ENCODE data around the gene PRR23E. TPM values are rescaled to one million over a fixed set of nuclear protein-coding genes. Genes with fewer than 3 reads are reported as not detected.

Gene PRR23E
- total and polyA plus RNA-seq, 12 donors, result not detected

DNA sequence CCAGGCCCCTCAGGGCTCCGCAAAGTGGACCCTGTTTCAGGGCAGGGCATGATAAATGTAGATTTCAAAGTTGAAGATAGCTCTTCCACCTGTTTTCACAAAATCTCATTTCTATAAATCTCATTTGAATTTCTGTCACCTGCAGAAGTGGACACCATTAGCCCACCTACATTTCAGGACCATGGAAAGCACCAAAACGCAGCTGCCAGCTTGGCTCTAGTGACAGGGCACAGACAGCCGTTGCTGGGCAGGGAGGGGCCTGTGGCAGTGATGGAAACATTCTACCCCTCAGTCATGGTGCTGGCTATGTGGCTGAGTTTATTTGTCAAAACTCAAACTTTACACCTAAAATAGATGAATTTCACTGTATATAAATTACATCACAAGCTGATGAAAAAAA, 40.4 kb downstream of the PRR23E start:
- H3K27ac ChIP-seq, result no peak overlapping the region
- no peak for DNase-seq
- intact Hi-C loops (cut with DNase I), result no loop called here
- H3K36me3 ChIP-seq (replicated peaks in 1 of 2), result no peaks in the 10 kb centered on the region
- H3K4me3 ChIP-seq, result no peak overlapping the region
- H3K9me3 ChIP-seq (replicated peaks in 1 of 3), result no peaks in the 10 kb centered on the region
- 34 to 45% (median 40%) methylated on average over 3 of the region's 3 CpGs for WGBS, 4 donors
- H3K4me1 ChIP-seq (replicated peaks in 1 of 2), result no peaks in the 10 kb centered on the region
- TF ChIP-seq POLR2A (IDR thresholded peaks at IDR 0.05) (no peak), CTCF (IDR thresholded peaks at IDR 0.05) (no peak)
- no peaks in the 10 kb centered on the region for H3K27me3 ChIP-seq

DNA sequence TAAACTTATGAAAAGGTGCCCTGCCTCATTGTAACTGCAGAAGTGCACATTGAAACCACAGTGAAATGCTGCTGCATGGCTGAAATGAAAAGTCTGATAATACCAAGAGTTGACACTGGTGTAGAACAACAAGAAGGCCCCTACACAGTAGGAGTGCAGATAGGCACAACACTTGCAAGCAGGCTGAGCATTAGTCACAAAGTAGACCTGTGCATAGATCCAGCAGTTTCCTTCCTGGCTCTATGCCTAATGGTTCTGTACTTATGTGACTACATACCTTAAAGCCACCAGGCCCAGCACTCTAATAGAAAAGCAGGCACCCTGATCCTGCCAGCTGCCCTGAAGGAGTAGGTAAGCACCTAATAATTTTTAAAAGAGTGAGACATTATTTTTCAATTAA, 41.8 kb downstream of the PRR23E start:
- H3K9me3 ChIP-seq (replicated peaks in 1 of 3), result no peaks in the 10 kb centered on the region
- H3K27ac ChIP-seq, result no peak overlapping the region
- H3K27me3 ChIP-seq, result no peaks in the 10 kb centered on the region
- no peak for DNase-seq
- no peaks in the 10 kb centered on the region for H3K36me3 ChIP-seq (replicated peaks in 1 of 2)
- no peak overlapping the region for H3K4me3 ChIP-seq
- intact Hi-C loops (cut with DNase I), result no loop called here
- no peaks in the 10 kb centered on the region for H3K4me1 ChIP-seq (replicated peaks in 1 of 2)
- TF ChIP-seq POLR2A (IDR thresholded peaks at IDR 0.05), result no peak
- TF ChIP-seq CTCF (IDR thresholded peaks at IDR 0.05), result no peak

- TF ChIP-seq CTCF (IDR thresholded peaks at IDR 0.05), result no peak
- peaks cover 1% of the 10 kb centered on the region for H3K27me3 ChIP-seq
- H3K27ac ChIP-seq, result no peak overlapping the region
- DNase-seq, result no peak
- H3K36me3 ChIP-seq (replicated peaks in 1 of 2), result no peaks in the 10 kb centered on the region
- no peak overlapping the region for H3K4me3 ChIP-seq
- intact Hi-C loops (cut with DNase I), result no loop called here
- WGBS, 4 donors, result 54 to 73% (median 65%) methylated on average over 3 of the region's 3 CpGs
- H3K4me1 ChIP-seq (replicated peaks in 1 of 2), result no peaks in the 10 kb centered on the region
- H3K9me3 ChIP-seq (replicated peaks in 1 of 3), result no peaks in the 10 kb centered on the region
Measured at GRCh38 chr3:127235706-127236105, 42.8 kb downstream of the PRR23E start.

DNA sequence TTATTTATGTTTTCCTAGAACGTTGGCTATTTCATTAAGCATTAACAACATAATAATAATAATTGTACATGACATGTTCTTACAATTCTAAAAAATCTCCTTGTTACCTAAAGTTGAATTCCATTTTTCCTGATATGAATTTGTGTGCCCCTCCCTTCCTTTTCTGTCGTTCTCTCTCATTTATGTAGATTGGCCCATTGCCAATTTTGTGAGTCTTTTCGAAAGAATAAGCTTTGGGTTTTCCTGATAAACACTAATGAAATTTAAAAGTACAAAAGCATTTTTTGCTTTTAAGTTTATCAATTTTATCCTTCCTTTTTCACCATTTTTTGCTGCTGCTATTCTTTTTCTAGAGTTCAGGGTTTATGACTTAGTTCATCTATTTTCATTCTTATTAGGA, 44.9 kb downstream of the PRR23E start:
- Histone ChIP-seq H3K27me3 (peaks cover 4% of the 10 kb centered on the region), H3K9me3 (replicated peaks in 1 of 3) (peaks cover 0 to 6% (median 0%) of the 10 kb centered on the region in 3 donors), H3K27ac (no peak overlapping the region), H3K4me3 (no peak overlapping the region), H3K4me1 (replicated peaks in 1 of 2) (no peaks in the 10 kb centered on the region), H3K36me3 (replicated peaks in 1 of 2) (no peaks in the 10 kb centered on the region)
- TF ChIP-seq CTCF (IDR thresholded peaks at IDR 0.05) (no peak), POLR2A (IDR thresholded peaks at IDR 0.05) (no peak)
- no peak for DNase-seq
- intact Hi-C loops (cut with DNase I), result no loop called here
- WGBS, 4 donors, result 27 to 54% (median 44%) methylated on average over 3 of the region's 3 CpGs
